ENCODE data around the gene HOXA13.

DNA sequence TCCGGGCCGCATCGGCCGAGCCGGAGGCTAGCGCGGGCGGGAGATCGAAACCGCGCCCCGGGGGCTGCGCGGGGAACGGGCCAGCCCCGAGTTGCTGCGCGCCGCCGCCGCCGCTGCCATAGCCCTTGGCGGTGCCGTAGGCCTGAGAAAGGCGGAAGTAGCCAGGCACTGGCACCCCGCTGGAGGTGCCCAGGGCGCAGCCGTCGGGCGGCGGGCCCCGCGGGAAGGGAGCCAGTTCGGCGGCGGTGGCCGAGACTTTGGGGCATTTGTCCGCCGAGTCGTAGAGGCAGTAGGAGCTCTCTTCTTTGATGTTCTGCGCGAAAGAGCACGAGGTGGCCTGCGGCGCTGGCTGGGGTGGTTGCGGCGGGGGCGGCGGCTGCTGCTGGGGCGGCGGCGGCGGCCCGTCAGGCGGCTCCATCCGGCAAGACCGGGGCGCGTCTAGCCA, 26.4 kb downstream of the HOXA13 start:
- TF ChIP-seq, protein P1, sequence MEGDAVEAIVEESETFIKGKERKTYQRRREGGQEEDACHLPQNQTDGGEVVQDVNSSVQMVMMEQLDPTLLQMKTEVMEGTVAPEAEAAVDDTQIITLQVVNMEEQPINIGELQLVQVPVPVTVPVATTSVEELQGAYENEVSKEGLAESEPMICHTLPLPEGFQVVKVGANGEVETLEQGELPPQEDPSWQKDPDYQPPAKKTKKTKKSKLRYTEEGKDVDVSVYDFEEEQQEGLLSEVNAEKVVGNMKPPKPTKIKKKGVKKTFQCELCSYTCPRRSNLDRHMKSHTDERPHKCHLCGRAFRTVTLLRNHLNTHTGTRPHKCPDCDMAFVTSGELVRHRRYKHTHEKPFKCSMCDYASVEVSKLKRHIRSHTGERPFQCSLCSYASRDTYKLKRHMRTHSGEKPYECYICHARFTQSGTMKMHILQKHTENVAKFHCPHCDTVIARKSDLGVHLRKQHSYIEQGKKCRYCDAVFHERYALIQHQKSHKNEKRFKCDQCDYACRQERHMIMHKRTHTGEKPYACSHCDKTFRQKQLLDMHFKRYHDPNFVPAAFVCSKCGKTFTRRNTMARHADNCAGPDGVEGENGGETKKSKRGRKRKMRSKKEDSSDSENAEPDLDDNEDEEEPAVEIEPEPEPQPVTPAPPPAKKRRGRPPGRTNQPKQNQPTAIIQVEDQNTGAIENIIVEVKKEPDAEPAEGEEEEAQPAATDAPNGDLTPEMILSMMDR (IDR thresholded peaks at IDR 0.05): no peak
- no peak for TF ChIP-seq POLR2A (IDR thresholded peaks at IDR 0.05)
